H4 (cell line): ENCODE measurements around the gene SETD5. TPM values are rescaled to one million over a fixed set of nuclear protein-coding genes. Genes with fewer than 3 reads are reported as not detected.

ENCODE experiments used
- DNase-seq: peaks from one replicate; pipeline ENCODE4 v3.0.0-alpha.2; 2015; ENCODE audit warnings: low spot score
- total RNA-seq: library from RNA; depleted of rRNA; stranded (reverse); fragments of >200 nt; shearing (Covaris generic); gene quantifications from 2 replicates; pipeline ENCODE4 v1.2.3, GENCODE V29; 2014

Gene SETD5
- total RNA-seq, 1 experiment from 2014 or later, result 43.1 TPM

DNA sequence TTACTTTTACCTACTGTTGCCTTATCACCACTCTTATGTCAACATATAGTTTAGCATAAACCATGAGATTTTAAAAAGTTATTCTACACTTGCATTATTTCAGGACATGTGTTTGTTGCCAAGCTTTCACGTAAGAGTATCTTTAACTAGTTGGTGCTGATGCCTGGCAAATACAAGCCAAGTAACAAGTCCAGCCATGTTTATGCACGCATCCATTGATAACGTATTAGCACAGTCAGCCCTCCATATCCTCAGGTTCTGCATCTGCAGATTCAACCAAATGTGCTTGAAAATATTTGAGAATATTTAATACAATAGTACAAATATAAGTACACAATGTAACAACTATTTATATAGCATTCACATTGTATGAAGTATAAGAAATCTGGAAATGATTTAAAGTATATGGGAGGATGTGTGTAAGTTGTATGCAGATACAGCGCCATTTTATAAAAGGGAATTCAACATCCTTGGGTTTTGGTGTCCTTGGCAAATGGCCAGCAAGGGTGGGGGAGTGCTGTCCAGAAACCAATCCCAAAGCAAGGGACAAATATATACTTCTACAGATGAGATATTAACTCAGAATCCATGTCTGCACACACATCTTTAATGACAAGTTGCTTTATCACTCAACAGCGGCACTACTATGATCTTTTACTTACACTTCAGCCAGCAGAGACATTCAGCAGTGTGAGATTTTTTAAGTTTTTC lies 8.7 kb upstream of the SETD5 start:
- no peak for DNase-seq

DNA sequence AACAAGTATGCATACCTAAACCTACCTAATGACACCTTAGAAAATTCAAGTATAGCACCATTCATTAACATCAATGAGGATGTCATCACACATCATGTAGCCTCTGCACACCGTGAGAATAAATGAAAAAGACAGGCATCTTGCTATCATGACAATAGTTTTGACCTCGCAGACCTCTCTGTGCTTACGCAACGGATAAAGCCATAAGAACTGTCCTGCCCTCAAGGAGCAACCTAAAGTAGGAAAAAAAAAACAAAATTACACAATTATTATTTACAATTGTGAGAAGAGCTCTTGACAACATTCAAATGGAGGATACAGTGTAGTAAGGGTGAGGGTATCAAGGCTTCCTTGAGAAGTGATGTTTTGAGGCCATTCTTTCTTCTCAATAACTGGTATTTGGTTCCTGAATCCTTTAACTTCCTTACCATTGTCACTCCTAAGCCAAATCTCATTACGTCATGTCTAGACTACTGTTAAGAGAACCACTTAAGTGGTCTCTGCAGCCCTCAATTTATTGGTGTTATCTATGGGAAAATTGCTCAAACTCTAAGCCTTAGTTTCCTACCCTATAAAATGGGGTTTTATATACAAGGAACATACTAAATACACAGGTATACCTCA lies 7.0 kb upstream of the SETD5 start:
- no peak for DNase-seq

DNA sequence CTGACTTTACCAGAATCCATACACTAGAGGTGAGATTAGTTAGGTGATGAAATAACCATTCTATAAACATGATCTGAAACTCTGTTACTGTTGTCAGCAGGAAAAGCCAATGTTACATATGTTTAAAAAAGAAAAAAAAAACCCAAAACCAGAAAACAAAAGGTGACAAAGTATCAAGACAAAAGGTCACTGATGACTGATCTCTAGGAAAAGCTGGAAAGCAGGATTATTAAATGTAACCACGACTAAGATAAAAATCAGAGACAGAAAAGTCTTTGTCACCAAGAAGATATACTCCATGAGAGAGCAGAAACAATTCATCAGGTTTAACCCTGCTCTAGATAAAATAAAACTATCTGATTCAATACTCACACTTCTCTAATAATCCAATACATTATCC lies 5.4 kb upstream of the SETD5 start:
- no peak for DNase-seq

DNA sequence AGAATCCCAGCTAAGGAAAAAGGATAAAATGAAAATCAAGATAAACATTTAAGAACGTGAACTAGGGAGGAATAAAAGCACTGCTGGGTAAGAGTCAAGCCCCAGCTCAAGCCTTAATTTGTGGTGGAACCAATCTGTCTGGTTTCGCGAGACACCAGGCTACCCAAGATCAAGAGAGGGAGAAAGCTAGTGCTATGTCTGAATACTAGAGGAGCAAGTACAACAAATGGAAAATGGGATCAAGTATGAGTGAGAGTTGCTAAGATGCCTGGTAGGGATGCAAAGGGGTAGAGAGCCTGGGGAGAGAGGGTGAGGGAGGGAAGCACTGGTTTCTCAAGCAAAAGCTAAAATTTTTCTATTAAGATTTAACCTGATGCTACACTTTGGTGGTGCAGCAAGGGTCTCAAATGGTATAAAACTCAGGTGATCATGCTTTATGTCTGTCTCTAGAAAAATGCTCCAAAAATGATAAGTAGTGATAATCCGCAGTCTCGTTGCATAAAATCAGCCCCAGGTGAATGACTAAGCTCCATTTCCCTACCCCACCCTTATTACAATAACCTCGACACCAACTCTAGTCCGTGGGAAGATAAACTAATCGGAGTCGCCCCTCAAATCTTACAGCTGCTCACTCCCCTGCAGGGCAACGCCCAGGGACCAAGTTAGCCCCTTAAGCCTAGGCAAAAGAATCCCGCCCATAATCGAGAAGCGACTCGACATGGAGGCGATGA lies 1.7 kb upstream of the SETD5 start:
- no peak for DNase-seq

DNA sequence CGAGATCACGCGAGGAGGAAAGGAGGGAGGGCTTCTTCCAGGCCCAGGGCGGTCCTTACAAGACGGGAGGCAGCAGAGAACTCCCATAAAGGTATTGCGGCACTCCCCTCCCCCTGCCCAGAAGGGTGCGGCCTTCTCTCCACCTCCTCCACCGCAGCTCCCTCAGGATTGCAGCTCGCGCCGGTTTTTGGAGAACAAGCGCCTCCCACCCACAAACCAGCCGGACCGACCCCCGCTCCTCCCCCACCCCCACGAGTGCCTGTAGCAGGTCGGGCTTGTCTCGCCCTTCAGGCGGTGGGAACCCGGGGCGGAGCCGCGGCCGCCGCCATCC lies 1.1 kb upstream of the SETD5 start:
- peak; percentile 98 for DNase-seq

DNA sequence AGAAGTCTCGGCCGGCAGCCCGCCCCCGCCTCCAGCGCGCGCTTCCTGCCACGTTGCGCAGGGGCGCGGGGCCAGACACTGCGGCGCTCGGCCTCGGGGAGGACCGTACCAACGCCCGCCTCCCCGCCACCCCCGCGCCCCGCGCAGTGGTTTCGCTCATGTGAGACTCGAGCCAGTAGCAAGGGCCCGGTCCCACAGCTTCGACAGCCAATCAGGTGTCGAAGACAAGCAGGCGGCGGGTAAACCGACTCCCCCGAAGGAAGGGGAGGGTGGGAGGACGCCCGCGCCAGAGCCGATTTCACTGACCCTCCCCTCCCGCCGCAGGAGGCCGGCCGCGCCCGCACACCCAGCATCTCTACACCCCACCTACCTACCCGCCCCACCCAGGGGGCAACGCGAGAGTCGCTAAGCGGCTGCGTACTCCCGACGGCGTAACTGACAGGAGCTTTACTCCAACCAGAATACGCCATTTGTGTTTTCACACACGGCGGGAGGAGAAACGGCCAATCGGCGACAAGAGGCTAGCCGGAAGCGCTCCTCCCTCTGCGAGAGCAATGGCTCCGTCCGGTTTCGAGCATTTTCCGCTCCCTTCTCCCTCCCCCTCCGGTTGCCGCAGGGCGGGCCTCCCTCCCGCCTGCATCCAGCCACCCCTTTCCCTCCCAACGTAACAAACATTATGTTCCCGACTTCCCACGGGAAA lies 633 bp upstream of the SETD5 start:
- DNase-seq, result peak; percentile 99

DNA sequence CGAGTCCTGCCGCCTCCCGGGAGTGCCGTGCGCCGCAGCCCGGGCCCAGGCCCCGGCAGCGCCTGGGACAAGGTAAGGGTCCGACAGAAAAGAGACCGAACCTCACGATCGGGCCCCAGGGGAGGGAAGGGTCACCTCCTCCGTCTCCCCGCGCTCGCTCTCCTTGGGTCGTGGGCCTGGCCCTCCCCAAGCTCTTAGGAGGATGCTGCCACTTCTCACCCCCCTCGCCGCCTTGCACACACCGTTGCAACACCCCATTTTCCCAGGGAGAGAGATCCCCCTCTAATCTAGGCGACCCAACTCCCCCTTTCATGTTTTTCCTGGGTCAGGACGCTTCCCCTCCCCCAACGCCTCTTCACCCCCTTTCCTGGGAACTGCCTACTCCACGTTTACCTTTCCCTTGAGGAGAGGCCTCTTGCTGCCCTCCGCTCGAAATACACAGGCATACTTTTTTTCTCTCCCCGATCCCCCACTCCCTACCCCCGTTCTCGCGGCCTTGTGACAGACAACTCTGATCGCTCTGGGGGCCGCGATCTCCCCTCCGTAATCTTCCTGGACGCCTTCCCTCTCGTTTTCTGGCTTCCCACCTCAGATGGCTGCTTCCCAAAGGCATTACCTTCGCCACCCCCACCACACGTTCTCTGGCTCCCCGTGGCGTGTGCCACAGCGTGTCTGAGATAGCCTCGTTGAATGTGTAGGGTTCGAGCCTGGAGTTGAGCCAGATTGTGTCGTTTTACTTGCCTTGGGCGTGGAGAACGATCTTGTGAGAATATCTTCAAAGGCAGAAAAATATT lies 688 bp downstream of the SETD5 start:
- DNase-seq, result peak; percentile 36

DNA sequence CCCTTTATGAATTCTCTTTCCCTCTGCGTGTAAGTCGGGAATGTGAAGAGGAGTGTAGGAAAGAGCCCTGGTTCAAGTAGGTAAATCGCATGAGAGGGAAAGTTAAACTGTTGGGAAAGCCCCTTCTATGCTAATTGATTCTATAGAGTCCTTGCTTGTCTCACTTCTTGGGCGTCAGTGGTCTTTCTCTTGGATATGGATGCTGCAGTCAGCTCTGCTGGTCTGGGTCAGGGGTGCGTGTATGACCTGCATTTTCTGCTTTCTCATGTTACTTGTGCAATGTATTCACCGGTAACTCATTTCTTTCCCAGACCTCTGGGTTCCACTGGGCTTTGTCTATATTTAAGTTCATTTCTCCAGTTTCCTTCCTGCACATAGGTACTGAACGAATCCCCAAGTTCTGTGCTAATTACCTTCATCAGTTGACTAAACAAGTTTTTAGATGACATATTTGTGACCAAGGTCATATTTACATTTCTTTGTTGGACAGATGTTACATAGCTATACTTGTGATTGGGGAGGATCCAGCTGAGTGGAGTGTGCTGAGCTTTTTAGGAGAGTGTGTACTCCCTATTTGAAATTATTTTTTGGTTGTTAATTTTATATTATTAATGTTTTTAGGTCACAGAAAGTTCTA lies 1.4 kb downstream of the SETD5 start:
- DNase-seq, result peak; percentile 25

DNA sequence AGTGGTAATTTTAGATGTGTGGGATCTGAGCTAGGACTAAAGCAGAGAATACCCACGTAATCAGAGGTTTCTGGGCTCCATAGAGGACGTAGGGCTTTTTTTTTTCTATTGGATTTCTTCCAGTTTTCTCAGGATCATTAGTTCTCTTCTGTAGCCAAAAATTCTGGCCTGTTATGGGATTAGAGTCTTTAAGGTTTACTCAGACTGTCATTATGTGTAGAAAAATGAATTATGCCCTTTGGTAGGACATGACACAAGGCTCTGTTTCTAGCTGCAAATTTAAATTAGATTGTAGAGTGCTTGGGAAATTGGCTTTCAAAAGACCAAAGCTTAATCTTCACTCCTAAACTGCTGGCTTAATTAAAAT lies 1.9 kb downstream of the SETD5 start:
- no peak for DNase-seq

DNA sequence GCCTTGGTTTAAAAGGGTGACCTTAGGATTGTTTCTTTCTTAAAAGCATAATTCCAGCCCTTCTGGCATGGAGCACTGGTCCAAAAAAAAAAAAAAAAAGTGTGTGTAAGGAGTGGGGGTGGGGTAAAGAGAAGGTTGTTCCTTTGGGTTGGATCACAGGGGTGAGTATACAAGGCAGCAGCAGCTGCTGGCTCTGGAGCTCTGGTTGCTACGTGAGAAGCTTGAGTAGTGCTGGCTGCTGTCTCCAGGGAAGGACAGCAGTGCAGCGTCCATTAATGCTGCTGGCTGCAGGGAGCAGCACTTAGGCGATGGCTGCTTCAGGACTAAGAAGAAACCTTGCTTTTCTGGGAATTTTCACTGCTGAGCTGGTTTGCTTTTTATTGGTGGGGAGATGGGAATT lies 2.3 kb downstream of the SETD5 start:
- DNase-seq, result peak; percentile 91

DNA sequence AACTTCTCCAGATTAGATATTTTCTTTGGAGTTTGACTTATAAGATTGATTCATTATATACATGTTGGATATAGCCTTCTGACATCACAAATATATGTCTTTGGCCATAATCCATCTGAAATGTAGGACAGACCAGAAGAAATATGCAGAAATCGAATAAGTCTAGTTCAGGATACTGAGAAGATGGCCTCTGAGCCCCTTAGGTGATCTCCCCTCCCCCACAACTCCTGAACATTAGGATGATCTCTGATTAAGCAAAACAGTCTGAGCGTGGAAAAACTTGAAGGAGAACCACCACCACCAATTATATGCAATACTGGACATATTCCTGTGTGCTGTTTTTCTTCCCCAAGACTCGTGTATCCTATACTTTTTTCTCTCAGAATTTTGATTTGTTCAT lies 3.2 kb downstream of the SETD5 start:
- DNase-seq, result no peak

DNA sequence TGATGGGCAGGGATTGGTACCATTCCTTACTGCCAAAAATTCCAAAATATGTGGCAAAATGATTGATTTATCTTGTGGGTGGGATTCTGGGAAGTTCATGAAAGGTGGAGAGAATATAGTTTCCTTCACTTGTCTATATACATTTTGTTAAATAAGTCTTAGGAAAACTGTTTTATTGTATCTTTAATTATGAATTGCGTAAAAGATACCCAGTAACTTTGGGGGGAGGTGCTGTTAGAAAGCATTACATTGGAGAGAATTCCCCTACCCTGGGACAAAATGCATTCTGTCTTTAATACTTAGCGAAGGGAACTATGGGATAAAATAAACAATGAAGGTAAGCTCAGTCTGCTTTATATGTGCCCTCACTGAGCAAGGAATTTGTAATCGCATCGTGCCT lies 4.6 kb downstream of the SETD5 start:
- no peak for DNase-seq

DNA sequence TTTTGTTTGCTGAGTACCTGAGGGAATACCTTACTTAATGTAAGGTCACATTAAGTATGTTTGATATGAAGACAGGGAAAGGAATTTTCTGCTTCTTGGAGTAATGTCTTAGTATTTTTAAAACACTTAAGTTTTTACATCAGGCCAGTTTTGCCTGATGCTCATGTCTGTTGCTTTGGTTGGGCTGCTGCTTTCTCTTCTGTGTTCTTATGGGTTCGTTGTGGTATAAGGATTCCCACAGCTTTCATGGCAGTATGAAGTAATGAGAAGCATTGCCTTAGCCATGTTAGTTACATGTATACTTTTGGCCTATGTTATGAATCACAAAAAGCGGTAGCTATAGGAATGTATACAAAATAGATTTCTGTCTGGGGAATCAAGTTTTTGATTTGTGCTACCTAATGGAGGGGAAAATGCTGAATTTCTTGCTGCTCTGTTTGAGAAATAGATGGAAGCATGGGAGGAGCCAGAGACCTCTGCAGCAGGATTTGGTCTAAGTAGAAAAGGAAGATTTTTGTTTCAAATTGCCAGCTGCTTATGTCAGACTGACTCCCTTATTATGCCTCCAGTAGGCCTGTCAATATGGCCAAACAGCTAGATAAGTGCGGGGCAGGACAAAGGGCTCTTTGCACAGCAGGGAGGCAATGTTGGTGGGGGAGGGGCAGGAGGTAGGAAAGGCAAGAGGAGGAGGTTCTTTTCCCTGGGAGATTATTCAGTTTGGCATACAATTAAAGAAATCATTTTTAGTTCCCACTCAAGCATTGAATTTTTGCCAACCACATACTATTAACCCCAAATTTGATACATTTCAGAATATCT lies 5.2 kb downstream of the SETD5 start:
- no peak for DNase-seq

DNA sequence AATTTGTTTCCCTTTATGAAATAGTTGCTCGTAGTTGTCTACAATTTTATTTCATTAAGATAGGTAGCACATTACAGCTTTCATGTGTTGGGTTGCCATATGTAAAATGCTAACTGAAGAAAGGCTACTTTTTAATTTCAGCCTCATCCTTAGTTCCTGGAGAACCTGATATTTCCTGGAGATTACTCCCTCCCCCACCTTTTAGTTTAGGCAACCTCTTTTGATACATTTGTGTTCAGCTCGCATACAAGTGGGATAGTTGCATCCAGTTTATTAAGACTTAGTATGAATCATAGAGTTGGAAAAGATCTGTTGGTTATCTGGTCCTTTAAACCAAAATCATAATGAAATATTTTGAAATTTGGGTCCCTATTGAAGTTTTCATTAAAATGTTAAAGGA lies 6.0 kb downstream of the SETD5 start:
- no peak for DNase-seq

DNA sequence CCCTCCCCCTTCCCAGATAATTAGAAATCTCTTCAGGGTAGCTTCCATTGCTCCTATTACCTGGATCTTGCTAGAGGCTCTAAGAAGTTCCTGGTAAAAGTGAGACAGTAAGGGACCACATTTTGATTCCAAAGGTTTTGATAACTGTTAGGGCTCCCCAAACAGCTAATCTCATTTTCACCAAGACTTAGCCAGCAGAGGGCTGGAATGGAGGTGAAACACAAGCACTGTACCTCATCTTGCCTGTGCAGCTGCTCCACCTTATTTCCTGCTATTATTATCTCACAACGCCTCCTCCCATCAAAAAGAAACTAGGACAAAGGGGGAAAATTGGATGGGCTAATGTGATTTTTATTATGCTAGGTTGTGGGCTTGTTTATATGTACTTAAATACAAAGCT lies 7.3 kb downstream of the SETD5 start:
- DNase-seq, result no peak

DNA sequence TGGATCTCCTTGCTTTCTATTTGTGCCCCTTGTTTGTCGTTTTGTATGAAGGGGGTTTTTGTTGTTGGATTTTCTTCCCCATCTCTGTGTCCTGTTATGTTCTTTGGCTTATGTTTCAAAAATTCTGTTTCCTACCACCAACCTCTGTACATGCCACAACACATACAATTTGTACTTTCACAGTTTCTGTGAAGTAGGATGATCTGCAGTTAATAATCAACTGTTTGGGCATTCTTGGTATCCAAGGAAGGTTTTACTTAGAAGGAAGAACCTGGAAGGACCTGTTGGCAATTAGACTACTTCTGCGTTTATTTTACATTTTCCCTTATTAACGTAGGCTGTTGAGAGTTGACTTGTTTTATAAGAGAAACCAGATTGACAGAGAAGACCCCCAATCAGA lies 8.3 kb downstream of the SETD5 start:
- DNase-seq, result no peak

DNA sequence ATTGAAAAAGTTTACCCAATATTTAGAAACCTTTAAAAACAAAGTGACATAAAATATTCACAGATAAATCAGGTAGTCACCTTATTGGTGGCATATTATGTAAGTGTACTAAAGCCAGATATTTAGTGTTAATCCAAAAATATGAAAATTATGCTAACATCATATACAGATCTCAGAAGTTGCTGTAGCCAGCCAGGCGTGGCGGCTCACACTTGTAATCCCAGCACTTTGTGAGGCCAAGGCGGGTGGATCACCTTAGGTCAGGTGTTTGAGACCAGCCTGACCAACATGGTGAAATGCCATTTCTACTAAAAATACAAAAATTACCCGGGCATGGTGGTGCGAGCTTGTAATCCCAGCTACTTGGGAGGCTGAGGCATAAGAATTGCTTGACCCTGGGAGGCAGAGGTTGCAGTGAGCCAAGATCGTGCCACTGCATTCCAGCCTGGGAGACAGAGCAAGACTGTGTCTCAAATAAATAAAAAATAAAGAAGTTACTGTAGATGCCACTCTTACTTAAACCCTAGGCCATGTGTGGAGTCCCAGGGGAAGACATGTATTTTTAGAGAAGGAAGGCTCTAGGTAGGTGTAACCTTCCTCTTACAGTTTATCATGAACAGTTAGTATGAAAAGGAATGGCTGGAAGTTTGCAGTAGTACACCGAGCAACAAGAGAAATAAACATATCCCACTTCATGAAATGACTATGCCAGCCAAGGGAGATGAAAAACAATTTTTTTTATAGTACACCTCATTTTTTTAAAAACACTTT lies 9.6 kb downstream of the SETD5 start:
- DNase-seq, result no peak

DNA sequence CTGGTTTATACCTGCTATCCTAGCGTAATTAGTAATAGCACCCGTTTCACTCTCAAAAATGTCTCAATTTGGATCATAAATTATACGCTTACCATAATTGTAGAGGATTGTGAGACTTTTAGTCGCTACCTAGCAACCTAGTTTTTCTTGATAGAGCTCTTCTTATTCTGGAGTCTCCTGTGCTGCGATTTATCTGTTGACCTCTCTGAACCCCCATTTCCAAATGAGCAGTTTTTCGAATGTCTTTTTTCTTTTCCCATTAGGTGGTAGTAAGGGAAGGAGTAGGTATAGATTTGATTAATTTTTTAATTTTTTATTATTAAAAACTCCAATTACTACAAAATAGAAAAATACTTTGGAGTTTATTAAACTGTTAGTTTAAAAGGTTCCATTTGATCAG lies 10.6 kb downstream of the SETD5 start:
- DNase-seq, result no peak

DNA sequence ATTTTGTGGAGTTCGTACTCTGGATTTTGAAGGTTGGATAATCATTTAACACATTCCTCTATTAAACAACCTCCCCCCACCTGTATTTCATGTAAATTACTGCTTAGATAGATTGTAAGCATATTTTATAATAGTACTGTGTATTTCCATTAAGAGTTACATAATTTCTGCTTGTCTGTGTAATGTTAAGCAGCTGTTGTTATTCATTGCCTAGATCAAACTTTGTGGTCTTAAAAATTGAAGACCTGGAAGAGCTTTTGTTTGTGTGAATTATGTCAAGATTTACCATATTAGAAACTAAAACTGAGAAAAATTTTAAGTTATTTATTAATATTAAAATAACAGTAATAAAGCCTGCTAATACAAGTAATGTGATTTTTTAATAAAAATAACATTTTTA lies 11.1 kb downstream of the SETD5 start:
- DNase-seq, result no peak
